ENCODE measurements around the gene SUCO.
"Not testable (repeated sequence)": the region's sequence is repeated elsewhere in the genome, so short reads cannot be mapped to it uniquely, and the experiment has no call there.

Gene SUCO

GRCh38 chr1:172607145-172607544, 74.2 kb downstream of the SUCO start:
- no peak for DNase-seq (ENCODE audit: low read depth in 2 of 2)

GRCh38 chr1:172608098-172608601, 75.2 kb downstream of the SUCO start:
- DNase-seq (ENCODE audit: low read depth in 2 of 2): no peak

- DNase-seq (ENCODE audit: low read depth in 2 of 2): no peak
These were observed 76.6 kb downstream of the SUCO start for GRCh38 chr1:172609528-172609927.

GRCh38 chr1:172612478-172612877, 79.5 kb downstream of the SUCO start:
- DNase-seq (ENCODE audit: low read depth in 2 of 2): no peak

- DNase-seq (ENCODE audit: low read depth in 2 of 2): no peak
These were observed 80.3 kb downstream of the SUCO start for GRCh38 chr1:172613294-172613693.

- no peak for DNase-seq (ENCODE audit: low read depth in 2 of 2)
These were observed 83.2 kb downstream of the SUCO start for GRCh38 chr1:172616195-172616594.

- no peak for DNase-seq (ENCODE audit: low read depth in 2 of 2)
These were observed 83.7 kb downstream of the SUCO start for GRCh38 chr1:172616636-172617035.

- not testable (repeated sequence) for DNase-seq (ENCODE audit: low read depth in 2 of 2)
These were observed 87.7 kb downstream of the SUCO start for GRCh38 chr1:172620603-172621002.

- no peak for DNase-seq (ENCODE audit: low read depth in 2 of 2)
These were observed 89.6 kb downstream of the SUCO start for GRCh38 chr1:172622541-172622940.

- DNase-seq (ENCODE audit: low read depth in 2 of 2): no peak
These were observed 90.8 kb downstream of the SUCO start for GRCh38 chr1:172623748-172624147.

GRCh38 chr1:172626845-172627244, 93.9 kb downstream of the SUCO start:
- DNase-seq (ENCODE audit: low read depth in 2 of 2): no peak

- no peak for DNase-seq (ENCODE audit: low read depth in 2 of 2)
These were observed 94.8 kb downstream of the SUCO start for GRCh38 chr1:172627702-172628101.

GRCh38 chr1:172628401-172628800, 95.5 kb downstream of the SUCO start:
- no peak for DNase-seq (ENCODE audit: low read depth in 2 of 2)

GRCh38 chr1:172629170-172629569, 96.2 kb downstream of the SUCO start:
- DNase-seq (ENCODE audit: low read depth in 2 of 2): no peak

- no peak for DNase-seq (ENCODE audit: low read depth in 2 of 2)
These were observed 96.7 kb downstream of the SUCO start for GRCh38 chr1:172629638-172630037.

GRCh38 chr1:172630056-172630818, 97.3 kb downstream of the SUCO start:
- DNase-seq (ENCODE audit: low read depth in 2 of 2): no peak

GRCh38 chr1:172630868-172631267, 97.9 kb downstream of the SUCO start:
- no peak for DNase-seq (ENCODE audit: low read depth in 2 of 2)

GRCh38 chr1:172637522-172637921, 104.6 kb downstream of the SUCO start:
- no peak for DNase-seq (ENCODE audit: low read depth in 2 of 2)

- DNase-seq (ENCODE audit: low read depth in 2 of 2): no peak
These were observed 105.3 kb downstream of the SUCO start for GRCh38 chr1:172638249-172638648.

GRCh38 chr1:172638885-172639831, 106.2 kb downstream of the SUCO start:
- DNase-seq (ENCODE audit: low read depth in 2 of 2): peak; percentile 63 to 72

- DNase-seq (ENCODE audit: low read depth in 2 of 2): no peak
These were observed 107.2 kb downstream of the SUCO start for GRCh38 chr1:172640111-172640510.

- no peak for DNase-seq (ENCODE audit: low read depth in 2 of 2)
These were observed 108.5 kb downstream of the SUCO start for GRCh38 chr1:172641492-172641891.

- DNase-seq (ENCODE audit: low read depth in 2 of 2): no peak
These were observed 110.0 kb downstream of the SUCO start for GRCh38 chr1:172642970-172643369.

Data from stimulated activated CD4-positive, alpha-beta T cell treated with anti-CD3 and anti-CD28 coated beads, Interleukin-12 subunit alpha, Interleukin-12 subunit beta, amount 100 ng/mL, for 24 hours (primary cell).